ENCODE data around the gene SERGEF.

Gene SERGEF

GRCh38 chr11:17890325-17890724 lies 122.5 kb downstream of the SERGEF start:
- Histone ChIP-seq H3F3A (ENCODE audit: insufficient read depth, low read length) (no peaks in the 10 kb centered on the region), H3K4me1 (ENCODE audit: low read length) (no peaks in the 10 kb centered on the region), H3K27ac (ENCODE audit: low read length) (no peak overlapping the region), H3K9me2 (replicated peaks; ENCODE audit: insufficient read depth, low read length) (no peaks in the 10 kb centered on the region), H3K9me3 (replicated peaks; ENCODE audit: insufficient read depth, low read length) (no peaks in the 10 kb centered on the region), H3K27me3 (replicated peaks; ENCODE audit: insufficient read depth, low read length) (no peaks in the 10 kb centered on the region), H4K20me1 (ENCODE audit: insufficient read depth, low read length) (no peaks in the 10 kb centered on the region), H3K4me3 (ENCODE audit: low read length) (no peak overlapping the region), H3K36me3 (replicated peaks; ENCODE audit: insufficient read depth, low read length) (no peaks in the 10 kb centered on the region), H3K79me2 (ENCODE audit: low read length) (no peaks in the 10 kb centered on the region), H2AFZ (ENCODE audit: low read length) (no peak overlapping the region), H3K4me2 (ENCODE audit: low read depth, low read length) (no peak overlapping the region), H3K9ac (ENCODE audit: low read length) (no peak overlapping the region)
- no peak for DNase-seq
- TF ChIP-seq EZH2 (optimal IDR thresholded peaks at IDR 0.05; ENCODE audit: low read depth, low read length), result no peak
- TF ChIP-seq EZH2phosphoT487 (IDR thresholded peaks at IDR 0.05; ENCODE audit: low read length), result no peak
- TF ChIP-seq, protein P1, sequence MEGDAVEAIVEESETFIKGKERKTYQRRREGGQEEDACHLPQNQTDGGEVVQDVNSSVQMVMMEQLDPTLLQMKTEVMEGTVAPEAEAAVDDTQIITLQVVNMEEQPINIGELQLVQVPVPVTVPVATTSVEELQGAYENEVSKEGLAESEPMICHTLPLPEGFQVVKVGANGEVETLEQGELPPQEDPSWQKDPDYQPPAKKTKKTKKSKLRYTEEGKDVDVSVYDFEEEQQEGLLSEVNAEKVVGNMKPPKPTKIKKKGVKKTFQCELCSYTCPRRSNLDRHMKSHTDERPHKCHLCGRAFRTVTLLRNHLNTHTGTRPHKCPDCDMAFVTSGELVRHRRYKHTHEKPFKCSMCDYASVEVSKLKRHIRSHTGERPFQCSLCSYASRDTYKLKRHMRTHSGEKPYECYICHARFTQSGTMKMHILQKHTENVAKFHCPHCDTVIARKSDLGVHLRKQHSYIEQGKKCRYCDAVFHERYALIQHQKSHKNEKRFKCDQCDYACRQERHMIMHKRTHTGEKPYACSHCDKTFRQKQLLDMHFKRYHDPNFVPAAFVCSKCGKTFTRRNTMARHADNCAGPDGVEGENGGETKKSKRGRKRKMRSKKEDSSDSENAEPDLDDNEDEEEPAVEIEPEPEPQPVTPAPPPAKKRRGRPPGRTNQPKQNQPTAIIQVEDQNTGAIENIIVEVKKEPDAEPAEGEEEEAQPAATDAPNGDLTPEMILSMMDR (IDR thresholded peaks at IDR 0.05; ENCODE audit: low read length), result no peak

- no peak overlapping the region for H3K4me3 ChIP-seq (ENCODE audit: low read length)
Measured at GRCh38 chr11:17887779-17888178, 125.1 kb downstream of the SERGEF start.

DNA sequence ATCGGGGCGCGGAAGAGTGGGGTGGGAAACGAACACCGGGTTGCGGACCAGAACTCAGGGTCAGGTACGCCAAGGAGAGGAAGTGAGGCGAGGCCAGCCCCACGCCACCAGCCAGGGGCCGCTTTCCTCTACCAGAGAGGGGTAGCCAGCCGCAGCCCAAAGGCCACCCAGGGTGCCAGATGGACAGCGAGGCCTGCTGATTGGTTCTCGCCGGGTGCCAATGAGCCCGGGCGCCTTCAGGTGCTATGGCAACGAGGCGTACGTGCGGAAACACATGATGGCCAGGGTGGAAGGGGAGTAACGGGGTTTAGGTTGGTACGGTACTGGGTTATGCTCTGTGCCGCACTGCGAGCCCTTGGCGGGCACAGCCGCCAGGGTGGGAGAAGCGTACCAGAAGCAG lies 128.9 kb downstream of the SERGEF start:
- Histone ChIP-seq H3K27ac (ENCODE audit: low read length) (no peak overlapping the region), H4K20me1 (ENCODE audit: insufficient read depth, low read length) (no peaks in the 10 kb centered on the region), H3K4me1 (ENCODE audit: low read length) (no peaks in the 10 kb centered on the region), H3F3A (ENCODE audit: insufficient read depth, low read length) (no peaks in the 10 kb centered on the region), H3K27me3 (replicated peaks; ENCODE audit: insufficient read depth, low read length) (no peaks in the 10 kb centered on the region), H3K79me2 (ENCODE audit: low read length) (no peaks in the 10 kb centered on the region), H3K9me3 (replicated peaks; ENCODE audit: insufficient read depth, low read length) (no peaks in the 10 kb centered on the region), H3K4me2 (ENCODE audit: low read depth, low read length) (no peak overlapping the region), H3K4me3 (ENCODE audit: low read length) (no peak overlapping the region), H3K9ac (ENCODE audit: low read length) (no peak overlapping the region), H2AFZ (ENCODE audit: low read length) (no peak overlapping the region), H3K9me2 (replicated peaks; ENCODE audit: insufficient read depth, low read length) (no peaks in the 10 kb centered on the region), H3K36me3 (replicated peaks; ENCODE audit: insufficient read depth, low read length) (no peaks in the 10 kb centered on the region)
- TF ChIP-seq, protein P1 (IDR thresholded peaks at IDR 0.05; ENCODE audit: low read length), result no peak
- TF ChIP-seq EZH2 (optimal IDR thresholded peaks at IDR 0.05; ENCODE audit: low read depth, low read length), result no peak
- TF ChIP-seq EZH2phosphoT487 (IDR thresholded peaks at IDR 0.05; ENCODE audit: low read length), result no peak
- no peak for DNase-seq

More at GRCh38 chr11:17887779-17888178, 125.1 kb downstream of the SERGEF start:
- no peak overlapping the region for H3K27ac ChIP-seq (ENCODE audit: low read length)
- no peak overlapping the region for H3K4me2 ChIP-seq (ENCODE audit: low read depth, low read length)
- H3K36me3 ChIP-seq (replicated peaks; ENCODE audit: insufficient read depth, low read length), result no peaks in the 10 kb centered on the region
- no peak overlapping the region for H3K9ac ChIP-seq (ENCODE audit: low read length)
- no peak for TF ChIP-seq EZH2 (optimal IDR thresholded peaks at IDR 0.05; ENCODE audit: low read depth, low read length)
- TF ChIP-seq, protein P1 (IDR thresholded peaks at IDR 0.05; ENCODE audit: low read length), result no peak
- TF ChIP-seq EZH2phosphoT487 (IDR thresholded peaks at IDR 0.05; ENCODE audit: low read length), result no peak
- no peak for DNase-seq
- no peaks in the 10 kb centered on the region for H3F3A ChIP-seq (ENCODE audit: insufficient read depth, low read length)
- H4K20me1 ChIP-seq (ENCODE audit: insufficient read depth, low read length), result no peaks in the 10 kb centered on the region
- H3K27me3 ChIP-seq (replicated peaks; ENCODE audit: insufficient read depth, low read length), result no peaks in the 10 kb centered on the region
- H3K9me2 ChIP-seq (replicated peaks; ENCODE audit: insufficient read depth, low read length), result no peaks in the 10 kb centered on the region
- no peak overlapping the region for H2AFZ ChIP-seq (ENCODE audit: low read length)
- no peaks in the 10 kb centered on the region for H3K79me2 ChIP-seq (ENCODE audit: low read length)
- H3K4me1 ChIP-seq (ENCODE audit: low read length), result no peaks in the 10 kb centered on the region
- no peaks in the 10 kb centered on the region for H3K9me3 ChIP-seq (replicated peaks; ENCODE audit: insufficient read depth, low read length)
